ENCODE data around the gene MYH14.

GRCh38 chr19:50309396-50310125, 106.1 kb downstream of the MYH14 start:
- TF ChIP-seq EZH2 (IDR thresholded peaks at IDR 0.05; ENCODE audit: low read length, missing control alignments) = no peak
- TF ChIP-seq CTCF (conservative IDR thresholded peaks at IDR 0.05 in 1 of 2, IDR thresholded peaks at IDR 0.05 in 1 of 2; ENCODE audit: low read depth in 1 of 2, low read length in 2 of 2) = no peak
